DOHH2 (cell line): ENCODE measurements around the gene UBL3.

Experiments
- CTCF ChIP-seq: fragments of 200-600 bp; sonication (generic); IDR thresholded peaks from one replicate; pipeline ENCODE4 v1.5.1; 2014; ENCODE audit warnings: antibody characterized with exemption, mild to moderate bottlenecking, low read depth, low read length; ENCODE audit not compliant: poor library complexity, severe bottlenecking
- EZH2phosphoT487 ChIP-seq: fragments of 200-600 bp; sonication (generic); IDR thresholded peaks from 2 replicates; pipeline ENCODE4 v1.6.1; 2017; ENCODE audit warnings: borderline replicate concordance, mild to moderate bottlenecking, antibody characterized with exemption, low read length, moderate library complexity, mixed read lengths

GRCh38 chr13:29743201-29743786, 107.1 kb downstream of the UBL3 start:
- no peak for TF ChIP-seq CTCF
- TF ChIP-seq EZH2phosphoT487: no peak
